HepG2 (cell line): Measurements from ENCODE around the gene CHML. TPM values are rescaled to one million over a fixed set of nuclear protein-coding genes. Genes with fewer than 3 reads are reported as not detected.
A peak's percentile ranks its signal among the peaks of the same experiment; 100 is the strongest.

Experiments used
- AGO2 ChIP-seq: fragments of 200-400 bp; formaldehyde crosslinking; optimal IDR thresholded peaks from 2 replicates; pipeline ENCODE3; 2017; ENCODE audit warnings: mild to moderate bottlenecking, low read depth, low read length, moderate library complexity
- FOXK2 ChIP-seq: fragments of 450-650 bp; IDR thresholded peaks from 2 replicates; pipeline ENCODE4 v1.6.1; 2016
- MTF2 ChIP-seq: sonication (generic); formaldehyde crosslinking; IDR thresholded peaks from 2 replicates; pipeline ENCODE4 v1.5.0; 2020; ENCODE audit warnings: missing genetic modification reagents, borderline replicate concordance
- NFKBIZ ChIP-seq: IDR thresholded peaks from 2 replicates; pipeline ENCODE4 v1.6.1; 2018; ENCODE audit warnings: missing genetic modification reagents, missing compliant biosample characterization
- NKX3-1 ChIP-seq: sonication (generic); formaldehyde crosslinking; IDR thresholded peaks from 2 replicates; pipeline ENCODE4 v1.5.0; 2020; ENCODE audit warnings: missing genetic modification reagents
- SIX1 ChIP-seq: sonication (generic); formaldehyde crosslinking; IDR thresholded peaks from 2 replicates; pipeline ENCODE4 v1.4.0; 2020; ENCODE audit warnings: missing genetic modification reagents, borderline replicate concordance
- ZNF569 ChIP-seq: sonication (generic); formaldehyde crosslinking; IDR thresholded peaks from 2 replicates; pipeline ENCODE4 v1.5.0; 2020; ENCODE audit warnings: mild to moderate bottlenecking, missing genetic modification reagents, moderate library complexity, borderline replicate concordance
- polyA plus RNA-seq, 8 experiments: library from polyadenylated mRNA; depleted of rRNA in 3 of 8; stranded (reverse) in 7 of 8; unstranded in 1 of 8; fragments of >200 nt; fragmentation: Illumina TruSeq in 4 of 8; extraction: Trizol in 4 of 8; gene quantifications; 2 replicates each; pipeline versions ENCODE4 v1.2.1 to v1.2.3, GENCODE V29; 2011 to 2016; ENCODE audit warnings: low read depth in 4 of 8, missing spikeins in 1 of 8, mixed read lengths in 1 of 8; ENCODE audit not compliant: insufficient read depth in 1 of 8
- total RNA-seq, 5 experiments: library from RNA; depleted of rRNA; stranded (reverse); fragments of >200 nt; fragmentation: Illumina TruSeq; extraction: Trizol; gene quantifications; 2 replicates each; pipeline ENCODE4 v1.2.3, GENCODE V29; 2016; ENCODE audit warnings: low read depth in 1 of 5
- TF ChIP-seq, protein P1 (sequence below): sonication (generic); formaldehyde crosslinking; IDR thresholded peaks from 2 replicates; pipeline ENCODE4 v1.4.0; 2020; ENCODE audit warnings: mild to moderate bottlenecking, missing genetic modification reagents
- TF ChIP-seq, protein P2 (sequence below): sonication (generic); formaldehyde crosslinking; IDR thresholded peaks from 2 replicates; pipeline ENCODE4 v1.4.0; 2020; ENCODE audit warnings: missing genetic modification reagents
- TF ChIP-seq, protein P3 (sequence below): sonication (generic); formaldehyde crosslinking; IDR thresholded peaks from 2 replicates; pipeline ENCODE4 v1.4.0; 2020; ENCODE audit warnings: low read depth, missing genetic modification reagents
- TF ChIP-seq, protein P4 (sequence below): IDR thresholded peaks from 2 replicates; pipeline ENCODE4 v1.6.1; 2016; ENCODE audit warnings: low read depth
- TF ChIP-seq, protein P5 (sequence below): IDR thresholded peaks from 2 replicates; pipeline ENCODE4 v1.6.1; 2012; ENCODE audit warnings: low read depth, low read length, improper control_type of control experiment
- TF ChIP-seq, protein P6 (sequence below): sonication (generic); formaldehyde crosslinking; IDR thresholded peaks from 2 replicates; pipeline ENCODE4 v1.4.0; 2020; ENCODE audit warnings: mild to moderate bottlenecking, missing genetic modification reagents

CHML gene
- total and polyA plus RNA-seq, 2 of the 13 experiments (the other 11 are each of a cell fraction or from before 2014, with no cell fraction given), result 5.2 to 16.7 TPM

DNA sequence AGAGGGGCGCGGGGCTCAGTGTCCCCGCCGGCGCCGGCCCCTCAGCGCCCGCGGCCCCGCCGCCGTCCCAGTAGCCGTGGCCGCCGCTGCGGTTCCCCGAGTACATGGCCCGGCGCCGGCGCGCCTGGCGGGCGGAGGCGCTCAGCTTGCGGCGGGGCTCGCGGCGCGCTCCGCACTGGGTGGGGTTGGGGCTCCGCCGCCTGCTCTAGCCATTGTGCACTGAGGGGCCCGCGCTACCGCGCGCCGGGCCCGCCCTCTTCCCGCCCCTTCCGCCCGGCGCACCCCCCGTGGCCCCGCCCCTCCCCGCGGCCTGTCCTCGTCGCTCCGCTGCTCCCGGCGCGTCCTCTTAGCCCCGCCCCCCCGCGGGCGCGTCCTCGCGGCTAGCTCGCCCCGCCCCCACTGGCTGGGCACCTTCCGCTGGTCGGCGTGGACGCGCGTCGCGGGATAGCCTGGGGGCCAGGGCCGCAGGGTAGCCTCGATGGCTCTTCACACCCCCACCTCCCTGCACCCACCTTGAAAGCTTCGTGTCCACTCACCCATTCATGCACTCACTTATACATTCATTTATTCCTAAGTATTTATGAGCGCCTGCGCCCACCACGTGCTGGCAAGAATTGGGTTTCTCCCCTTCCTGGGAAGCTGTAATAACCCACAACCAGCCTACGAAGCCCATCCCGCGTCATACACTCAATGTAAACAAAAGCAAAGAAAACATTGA lies at the start of gene CHML, which contains the start of gene OPN3 (continued):
- TF ChIP-seq, protein P1, sequence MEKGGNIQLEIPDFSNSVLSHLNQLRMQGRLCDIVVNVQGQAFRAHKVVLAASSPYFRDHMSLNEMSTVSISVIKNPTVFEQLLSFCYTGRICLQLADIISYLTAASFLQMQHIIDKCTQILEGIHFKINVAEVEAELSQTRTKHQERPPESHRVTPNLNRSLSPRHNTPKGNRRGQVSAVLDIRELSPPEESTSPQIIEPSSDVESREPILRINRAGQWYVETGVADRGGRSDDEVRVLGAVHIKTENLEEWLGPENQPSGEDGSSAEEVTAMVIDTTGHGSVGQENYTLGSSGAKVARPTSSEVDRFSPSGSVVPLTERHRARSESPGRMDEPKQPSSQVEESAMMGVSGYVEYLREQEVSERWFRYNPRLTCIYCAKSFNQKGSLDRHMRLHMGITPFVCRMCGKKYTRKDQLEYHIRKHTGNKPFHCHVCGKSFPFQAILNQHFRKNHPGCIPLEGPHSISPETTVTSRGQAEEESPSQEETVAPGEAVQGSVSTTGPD, result no peak
- TF ChIP-seq, protein P2, sequence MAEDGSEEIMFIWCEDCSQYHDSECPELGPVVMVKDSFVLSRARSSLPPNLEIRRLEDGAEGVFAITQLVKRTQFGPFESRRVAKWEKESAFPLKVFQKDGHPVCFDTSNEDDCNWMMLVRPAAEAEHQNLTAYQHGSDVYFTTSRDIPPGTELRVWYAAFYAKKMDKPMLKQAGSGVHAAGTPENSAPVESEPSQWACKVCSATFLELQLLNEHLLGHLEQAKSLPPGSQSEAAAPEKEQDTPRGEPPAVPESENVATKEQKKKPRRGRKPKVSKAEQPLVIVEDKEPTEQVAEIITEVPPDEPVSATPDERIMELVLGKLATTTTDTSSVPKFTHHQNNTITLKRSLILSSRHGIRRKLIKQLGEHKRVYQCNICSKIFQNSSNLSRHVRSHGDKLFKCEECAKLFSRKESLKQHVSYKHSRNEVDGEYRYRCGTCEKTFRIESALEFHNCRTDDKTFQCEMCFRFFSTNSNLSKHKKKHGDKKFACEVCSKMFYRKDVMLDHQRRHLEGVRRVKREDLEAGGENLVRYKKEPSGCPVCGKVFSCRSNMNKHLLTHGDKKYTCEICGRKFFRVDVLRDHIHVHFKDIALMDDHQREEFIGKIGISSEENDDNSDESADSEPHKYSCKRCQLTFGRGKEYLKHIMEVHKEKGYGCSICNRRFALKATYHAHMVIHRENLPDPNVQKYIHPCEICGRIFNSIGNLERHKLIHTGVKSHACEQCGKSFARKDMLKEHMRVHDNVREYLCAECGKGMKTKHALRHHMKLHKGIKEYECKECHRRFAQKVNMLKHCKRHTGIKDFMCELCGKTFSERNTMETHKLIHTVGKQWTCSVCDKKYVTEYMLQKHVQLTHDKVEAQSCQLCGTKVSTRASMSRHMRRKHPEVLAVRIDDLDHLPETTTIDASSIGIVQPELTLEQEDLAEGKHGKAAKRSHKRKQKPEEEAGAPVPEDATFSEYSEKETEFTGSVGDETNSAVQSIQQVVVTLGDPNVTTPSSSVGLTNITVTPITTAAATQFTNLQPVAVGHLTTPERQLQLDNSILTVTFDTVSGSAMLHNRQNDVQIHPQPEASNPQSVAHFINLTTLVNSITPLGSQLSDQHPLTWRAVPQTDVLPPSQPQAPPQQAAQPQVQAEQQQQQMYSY (CRISPR knock-in tag), result no peak
- TF ChIP-seq, protein P3, sequence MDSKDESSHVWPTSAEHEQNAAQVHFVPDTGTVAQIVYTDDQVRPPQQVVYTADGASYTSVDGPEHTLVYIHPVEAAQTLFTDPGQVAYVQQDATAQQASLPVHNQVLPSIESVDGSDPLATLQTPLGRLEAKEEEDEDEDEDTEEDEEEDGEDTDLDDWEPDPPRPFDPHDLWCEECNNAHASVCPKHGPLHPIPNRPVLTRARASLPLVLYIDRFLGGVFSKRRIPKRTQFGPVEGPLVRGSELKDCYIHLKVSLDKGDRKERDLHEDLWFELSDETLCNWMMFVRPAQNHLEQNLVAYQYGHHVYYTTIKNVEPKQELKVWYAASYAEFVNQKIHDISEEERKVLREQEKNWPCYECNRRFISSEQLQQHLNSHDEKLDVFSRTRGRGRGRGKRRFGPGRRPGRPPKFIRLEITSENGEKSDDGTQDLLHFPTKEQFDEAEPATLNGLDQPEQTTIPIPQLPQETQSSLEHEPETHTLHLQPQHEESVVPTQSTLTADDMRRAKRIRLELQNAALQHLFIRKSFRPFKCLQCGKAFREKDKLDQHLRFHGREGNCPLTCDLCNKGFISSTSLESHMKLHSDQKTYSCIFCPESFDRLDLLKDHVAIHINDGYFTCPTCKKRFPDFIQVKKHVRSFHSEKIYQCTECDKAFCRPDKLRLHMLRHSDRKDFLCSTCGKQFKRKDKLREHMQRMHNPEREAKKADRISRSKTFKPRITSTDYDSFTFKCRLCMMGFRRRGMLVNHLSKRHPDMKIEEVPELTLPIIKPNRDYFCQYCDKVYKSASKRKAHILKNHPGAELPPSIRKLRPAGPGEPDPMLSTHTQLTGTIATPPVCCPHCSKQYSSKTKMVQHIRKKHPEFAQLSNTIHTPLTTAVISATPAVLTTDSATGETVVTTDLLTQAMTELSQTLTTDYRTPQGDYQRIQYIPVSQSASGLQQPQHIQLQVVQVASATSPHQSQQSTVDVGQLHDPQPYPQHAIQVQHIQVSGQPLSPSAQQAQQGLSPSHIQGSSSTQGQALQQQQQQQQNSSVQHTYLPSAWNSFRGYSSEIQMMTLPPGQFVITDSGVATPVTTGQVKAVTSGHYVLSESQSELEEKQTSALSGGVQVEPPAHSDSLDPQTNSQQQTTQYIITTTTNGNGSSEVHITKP, result peak; percentile 42; the same call in 1 of the 2 replicates
- TF ChIP-seq FOXK2 (no peak), MTF2 (CRISPR knock-in tag) (no peak), ZNF569 (no peak), NFKBIZ (no peak), SIX1 (CRISPR knock-in tag) (no peak), NKX3-1 (peak; percentile 69; the same call in 1 of the 2 replicates), AGO2 (peak; percentile 1)
- TF ChIP-seq, protein P4, sequence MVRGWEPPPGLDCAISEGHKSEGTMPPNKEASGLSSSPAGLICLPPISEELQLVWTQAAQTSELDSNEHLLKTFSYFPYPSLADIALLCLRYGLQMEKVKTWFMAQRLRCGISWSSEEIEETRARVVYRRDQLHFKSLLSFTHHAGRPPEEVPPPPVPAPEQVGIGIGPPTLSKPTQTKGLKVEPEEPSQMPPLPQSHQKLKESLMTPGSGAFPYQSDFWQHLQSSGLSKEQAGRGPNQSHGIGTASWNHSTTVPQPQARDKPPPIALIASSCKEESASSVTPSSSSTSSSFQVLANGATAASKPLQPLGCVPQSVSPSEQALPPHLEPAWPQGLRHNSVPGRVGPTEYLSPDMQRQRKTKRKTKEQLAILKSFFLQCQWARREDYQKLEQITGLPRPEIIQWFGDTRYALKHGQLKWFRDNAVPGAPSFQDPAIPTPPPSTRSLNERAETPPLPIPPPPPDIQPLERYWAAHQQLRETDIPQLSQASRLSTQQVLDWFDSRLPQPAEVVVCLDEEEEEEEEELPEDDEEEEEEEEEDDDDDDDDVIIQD (CRISPR knock-in tag), result 0 out of 2 replicates have a peak, but pooled peaks have one; percentile 11
- TF ChIP-seq, protein P5, sequence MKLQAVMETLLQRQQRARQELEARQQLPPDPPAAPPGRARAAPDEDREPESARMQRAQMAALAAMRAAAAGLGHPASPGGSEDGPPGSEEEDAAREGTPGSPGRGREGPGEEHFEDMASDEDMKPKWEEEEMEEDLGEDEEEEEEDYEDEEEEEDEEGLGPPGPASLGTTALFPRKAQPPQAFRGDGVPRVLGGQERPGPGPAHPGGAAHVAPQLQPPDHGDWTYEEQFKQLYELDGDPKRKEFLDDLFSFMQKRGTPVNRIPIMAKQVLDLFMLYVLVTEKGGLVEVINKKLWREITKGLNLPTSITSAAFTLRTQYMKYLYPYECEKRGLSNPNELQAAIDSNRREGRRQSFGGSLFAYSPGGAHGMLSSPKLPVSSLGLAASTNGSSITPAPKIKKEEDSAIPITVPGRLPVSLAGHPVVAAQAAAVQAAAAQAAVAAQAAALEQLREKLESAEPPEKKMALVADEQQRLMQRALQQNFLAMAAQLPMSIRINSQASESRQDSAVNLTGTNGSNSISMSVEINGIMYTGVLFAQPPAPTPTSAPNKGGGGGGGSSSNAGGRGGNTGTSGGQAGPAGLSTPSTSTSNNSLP, result no peak
- TF ChIP-seq, protein P6, sequence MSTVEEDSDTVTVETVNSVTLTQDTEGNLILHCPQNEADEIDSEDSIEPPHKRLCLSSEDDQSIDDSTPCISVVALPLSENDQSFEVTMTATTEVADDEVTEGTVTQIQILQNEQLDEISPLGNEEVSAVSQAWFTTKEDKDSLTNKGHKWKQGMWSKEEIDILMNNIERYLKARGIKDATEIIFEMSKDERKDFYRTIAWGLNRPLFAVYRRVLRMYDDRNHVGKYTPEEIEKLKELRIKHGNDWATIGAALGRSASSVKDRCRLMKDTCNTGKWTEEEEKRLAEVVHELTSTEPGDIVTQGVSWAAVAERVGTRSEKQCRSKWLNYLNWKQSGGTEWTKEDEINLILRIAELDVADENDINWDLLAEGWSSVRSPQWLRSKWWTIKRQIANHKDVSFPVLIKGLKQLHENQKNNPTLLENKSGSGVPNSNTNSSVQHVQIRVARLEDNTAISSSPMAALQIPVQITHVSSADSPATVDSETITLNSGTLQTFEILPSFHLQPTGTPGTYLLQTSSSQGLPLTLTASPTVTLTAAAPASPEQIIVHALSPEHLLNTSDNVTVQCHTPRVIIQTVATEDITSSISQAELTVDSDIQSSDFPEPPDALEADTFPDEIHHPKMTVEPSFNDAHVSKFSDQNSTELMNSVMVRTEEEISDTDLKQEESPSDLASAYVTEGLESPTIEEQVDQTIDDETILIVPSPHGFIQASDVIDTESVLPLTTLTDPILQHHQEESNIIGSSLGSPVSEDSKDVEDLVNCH (CRISPR knock-in tag), result no peak
